Stimulated activated CD4-positive, alpha-beta T cell treated with anti-CD3 and anti-CD28 coated beads, Interleukin-2, amount 100 ng/mL, for 24 hours (primary cell): ENCODE results near the gene FAM20C.
"Not testable (repeated sequence)": the region's sequence is repeated elsewhere in the genome, so short reads cannot be mapped to it uniquely, and the experiment has no call there.

Experiments used
- DNase-seq, 2 donors: peaks; one replicate each; pipeline ENCODE4 v3.0.0-alpha.2; 2020

Gene FAM20C

DNA sequence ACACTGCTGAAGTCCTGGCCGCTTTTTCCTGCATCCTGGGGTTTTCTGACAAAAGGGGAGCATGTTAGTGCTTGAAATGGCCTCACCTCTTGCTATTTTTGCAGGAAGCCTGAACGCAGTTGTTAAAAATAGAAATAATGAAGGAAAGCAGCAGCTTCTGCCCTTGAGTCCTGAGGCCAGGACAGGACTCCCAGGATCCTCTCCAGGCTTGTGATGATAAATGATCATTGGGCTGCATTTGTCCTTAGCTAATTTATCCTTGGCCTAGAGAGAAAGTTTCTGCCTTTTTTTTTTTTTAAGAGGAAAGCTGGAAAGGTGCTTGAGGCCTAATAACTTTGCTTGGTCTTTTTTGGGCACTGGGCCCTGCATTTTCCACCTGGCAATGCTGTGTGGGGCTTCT lies 17.7 kb upstream of the FAM20C start:
- DNase-seq = no peak

DNA sequence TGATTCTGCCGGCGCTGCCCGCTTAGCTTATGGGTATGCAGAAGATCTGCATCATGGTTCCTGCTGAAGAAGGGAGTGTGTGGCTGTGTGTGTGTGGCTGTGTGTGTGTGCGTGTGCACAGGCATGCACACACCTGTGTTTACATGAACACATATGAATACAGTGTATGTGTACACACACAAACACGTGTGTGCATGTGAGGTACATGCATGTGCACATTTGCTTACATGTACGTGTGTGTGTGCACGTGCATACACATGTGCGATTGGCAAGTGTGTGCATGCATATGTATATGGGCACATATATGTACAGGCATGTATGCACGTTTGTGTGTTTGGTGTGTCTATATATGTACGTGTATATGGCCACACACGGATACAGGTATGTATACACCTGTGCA lies 16.4 kb upstream of the FAM20C start:
- no peak for DNase-seq

DNA sequence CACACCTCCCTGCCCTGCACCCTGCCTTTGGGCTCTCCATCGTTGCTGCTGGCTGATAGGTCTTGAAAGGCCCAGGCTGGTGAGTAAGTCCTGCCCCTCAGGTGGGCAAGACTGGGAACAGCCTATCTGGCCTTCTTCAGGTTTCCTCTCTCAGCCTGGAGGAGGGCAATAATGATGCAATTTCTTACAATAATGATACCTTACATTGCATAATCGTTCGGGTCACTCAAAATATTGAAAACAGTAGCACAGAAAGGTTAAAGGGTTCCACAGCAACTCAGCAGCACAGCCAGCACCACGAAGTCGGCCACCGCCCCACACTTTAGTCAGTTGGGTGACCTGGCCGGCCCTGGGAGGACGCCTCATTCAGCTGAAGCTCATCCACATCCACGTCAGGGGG lies 16.0 kb upstream of the FAM20C start:
- no peak for DNase-seq

DNA sequence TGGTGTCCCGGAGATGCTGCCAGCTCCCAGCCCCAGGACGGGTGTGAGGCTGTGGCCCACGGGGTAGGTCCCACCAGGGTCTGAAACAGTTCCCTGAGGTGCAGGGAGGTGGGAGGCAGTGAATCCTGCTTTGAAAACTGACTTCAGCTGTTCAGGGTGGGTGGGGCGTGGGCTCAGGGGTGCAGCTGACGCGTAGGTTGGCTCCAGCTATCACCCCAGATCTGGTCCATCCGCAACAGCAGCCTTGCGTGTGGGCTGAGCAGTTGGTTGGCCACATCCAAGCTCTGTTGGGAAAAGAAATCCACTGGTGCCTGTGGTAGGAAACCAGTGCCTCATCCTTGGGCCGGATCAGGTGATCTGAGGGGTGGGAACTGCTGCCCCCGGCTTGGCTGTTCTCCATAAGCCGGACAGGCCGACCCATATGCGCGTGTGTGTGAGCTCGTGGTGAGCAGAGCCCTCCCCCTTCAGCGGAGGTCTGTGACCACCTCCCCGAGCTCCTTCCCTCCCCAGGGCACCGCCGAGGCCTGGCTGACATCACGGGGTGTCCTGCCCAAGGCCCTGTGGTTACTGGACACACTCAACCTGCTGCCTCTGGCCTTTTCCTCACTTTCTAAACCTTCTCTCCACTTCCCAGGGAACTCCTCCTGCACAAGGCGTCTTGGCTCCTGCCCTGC lies 15.4 kb upstream of the FAM20C start:
- no peak for DNase-seq

DNA sequence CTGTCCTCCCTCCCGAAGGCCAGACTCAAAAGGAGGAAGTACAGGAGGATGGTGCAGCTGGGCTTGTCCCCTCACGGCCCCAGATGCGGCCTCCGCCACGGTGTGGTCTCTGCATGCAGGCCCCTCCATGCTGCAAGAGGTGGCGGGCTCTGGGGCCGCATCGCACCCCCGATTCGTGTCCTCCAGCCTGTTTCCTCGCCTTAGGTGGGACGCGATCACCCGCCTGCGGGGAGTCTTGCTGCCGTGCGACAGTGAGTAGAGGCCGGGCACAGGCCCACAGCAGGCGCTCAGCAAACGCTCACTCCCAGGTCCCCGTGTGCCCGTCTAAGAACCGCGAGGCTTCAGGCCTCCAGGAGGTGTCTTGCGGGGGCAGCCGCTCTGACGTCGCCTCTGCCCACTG lies 13.9 kb upstream of the FAM20C start:
- DNase-seq = no peak

DNA sequence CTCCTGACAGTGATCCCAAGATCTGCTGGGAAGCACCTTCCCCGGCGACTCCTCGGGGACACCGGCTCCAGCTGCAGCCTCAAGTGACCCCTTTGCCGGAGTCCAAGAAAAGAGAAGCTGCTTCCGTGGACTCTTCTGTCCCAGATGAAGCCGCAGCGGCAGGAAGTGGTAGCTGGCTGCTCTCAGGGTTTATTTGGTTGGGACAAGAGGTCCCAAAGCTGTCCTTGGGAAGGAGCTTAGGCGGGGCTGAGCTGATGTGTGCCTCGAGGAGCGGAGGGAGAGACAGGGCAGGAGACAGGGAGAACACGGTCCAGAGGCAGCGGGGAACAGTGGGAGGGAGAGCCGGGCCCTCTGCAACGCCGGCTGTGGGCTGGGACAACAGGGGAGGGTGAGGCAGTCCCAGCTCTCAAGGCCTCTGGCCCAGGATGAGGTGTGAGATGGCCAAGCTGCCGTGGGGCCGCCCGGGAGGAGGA lies 13.1 kb upstream of the FAM20C start:
- DNase-seq = no peak

DNA sequence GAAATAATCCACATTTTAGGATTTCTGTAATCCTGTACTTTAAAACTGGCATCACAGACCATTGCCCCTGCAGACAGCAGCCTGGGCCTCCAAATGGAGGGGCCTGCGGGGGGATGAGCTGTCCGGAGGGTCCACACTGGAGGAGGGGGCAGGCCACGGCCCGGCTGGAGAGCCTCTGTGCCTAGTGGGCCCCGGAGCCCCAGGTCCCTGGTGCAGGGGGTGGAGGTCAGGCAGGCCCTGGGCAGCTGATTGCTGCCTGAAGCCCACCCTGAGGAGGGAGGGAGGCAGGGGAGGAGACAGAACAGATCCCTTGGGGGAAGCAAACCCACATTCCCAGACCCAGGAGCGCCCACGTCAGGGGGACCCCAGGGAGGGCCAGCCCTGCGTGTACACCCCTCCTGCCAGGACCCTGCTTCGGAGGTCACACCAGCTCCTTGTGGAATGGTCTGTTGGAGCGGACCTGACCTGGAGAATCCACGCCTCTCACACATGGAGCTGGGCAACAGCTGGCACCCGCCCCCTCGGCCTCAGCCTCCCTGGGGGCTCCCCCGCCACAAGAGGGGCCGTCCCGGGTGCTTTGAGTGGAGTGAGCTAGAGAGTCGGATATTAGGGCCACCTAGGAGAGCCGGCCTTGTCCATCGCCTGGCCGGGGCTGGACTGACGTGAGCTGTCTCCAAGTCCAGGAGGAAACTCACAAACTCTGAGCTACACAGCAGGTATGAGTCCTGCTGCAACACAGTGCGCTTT lies 12.2 kb upstream of the FAM20C start:
- DNase-seq = no peak

DNA sequence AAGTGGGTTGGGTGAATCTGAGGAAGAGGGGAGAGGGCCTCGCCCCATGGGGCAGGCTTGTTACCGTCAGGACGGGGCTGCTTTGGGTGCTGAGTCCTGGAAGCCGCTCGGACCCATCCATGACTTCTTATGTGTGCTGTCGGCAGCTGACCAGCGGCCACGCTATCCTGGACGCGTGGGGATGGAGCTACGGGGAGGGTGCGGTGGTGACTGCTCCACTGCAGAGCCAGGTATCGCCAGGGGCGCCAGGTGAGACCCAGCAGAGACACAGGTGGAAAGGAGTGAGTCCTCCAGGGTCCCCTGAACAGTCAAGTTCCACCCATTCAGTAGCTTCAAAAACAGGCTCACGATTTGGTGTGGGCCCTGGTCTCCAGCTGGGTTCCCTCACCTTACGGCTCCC lies 10.6 kb upstream of the FAM20C start:
- DNase-seq = no peak

DNA sequence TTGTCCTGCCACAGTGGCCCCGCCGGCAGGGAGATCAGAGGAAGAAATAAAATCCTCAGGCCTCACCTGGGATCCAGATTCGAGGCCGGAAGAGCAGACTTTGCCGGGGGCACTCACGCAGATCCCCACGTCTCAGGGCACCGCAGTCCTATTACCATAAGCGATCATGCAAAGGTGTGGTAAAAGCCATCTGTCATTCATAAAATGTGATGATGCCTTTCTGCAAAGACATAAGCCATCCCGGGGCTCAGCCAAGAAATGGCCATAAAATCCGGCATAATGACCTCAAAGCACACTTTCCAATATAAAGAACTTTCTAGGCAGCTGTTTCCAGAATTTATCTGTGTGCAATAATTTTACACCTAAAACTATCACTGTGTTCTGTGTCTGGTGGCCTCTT lies 9.9 kb upstream of the FAM20C start:
- DNase-seq = not testable (repeated sequence)

DNA sequence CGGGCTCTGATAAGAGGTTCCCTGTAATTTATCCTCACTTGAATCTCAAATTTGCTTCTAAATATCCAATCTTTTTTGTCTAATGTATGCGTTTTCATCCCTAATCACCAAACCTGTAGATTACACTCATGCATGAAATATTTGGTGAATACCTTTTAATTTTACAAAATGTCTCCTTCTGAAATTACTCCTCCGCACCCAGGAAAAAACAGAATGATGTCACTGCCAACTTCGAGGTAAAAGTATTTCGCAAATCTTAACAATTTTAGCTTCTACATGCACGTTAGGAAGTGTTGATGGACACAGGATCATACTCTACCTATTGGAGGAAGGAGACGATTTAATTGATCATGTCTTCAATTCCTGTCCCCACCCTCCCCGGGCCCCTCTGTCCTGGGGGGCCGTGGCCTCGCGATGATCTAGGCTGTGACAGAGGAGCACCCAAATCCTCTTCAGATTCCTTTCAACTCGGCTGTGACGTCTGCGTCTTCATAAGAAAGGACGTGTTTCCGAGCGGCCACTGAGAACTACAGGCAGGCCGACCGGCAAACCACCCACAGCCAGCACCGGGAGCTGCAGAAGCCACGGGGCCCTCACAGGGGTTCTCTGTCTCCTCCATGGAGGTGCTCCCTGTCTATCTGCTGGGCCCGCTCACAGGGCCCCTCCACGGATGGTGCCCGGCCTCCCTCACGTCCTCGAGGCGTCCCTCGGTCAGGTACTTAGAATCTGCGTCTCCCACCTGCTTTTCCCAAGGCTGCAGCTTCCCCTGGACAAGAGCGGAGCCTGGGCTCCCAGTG lies 8.7 kb upstream of the FAM20C start:
- DNase-seq = no peak

DNA sequence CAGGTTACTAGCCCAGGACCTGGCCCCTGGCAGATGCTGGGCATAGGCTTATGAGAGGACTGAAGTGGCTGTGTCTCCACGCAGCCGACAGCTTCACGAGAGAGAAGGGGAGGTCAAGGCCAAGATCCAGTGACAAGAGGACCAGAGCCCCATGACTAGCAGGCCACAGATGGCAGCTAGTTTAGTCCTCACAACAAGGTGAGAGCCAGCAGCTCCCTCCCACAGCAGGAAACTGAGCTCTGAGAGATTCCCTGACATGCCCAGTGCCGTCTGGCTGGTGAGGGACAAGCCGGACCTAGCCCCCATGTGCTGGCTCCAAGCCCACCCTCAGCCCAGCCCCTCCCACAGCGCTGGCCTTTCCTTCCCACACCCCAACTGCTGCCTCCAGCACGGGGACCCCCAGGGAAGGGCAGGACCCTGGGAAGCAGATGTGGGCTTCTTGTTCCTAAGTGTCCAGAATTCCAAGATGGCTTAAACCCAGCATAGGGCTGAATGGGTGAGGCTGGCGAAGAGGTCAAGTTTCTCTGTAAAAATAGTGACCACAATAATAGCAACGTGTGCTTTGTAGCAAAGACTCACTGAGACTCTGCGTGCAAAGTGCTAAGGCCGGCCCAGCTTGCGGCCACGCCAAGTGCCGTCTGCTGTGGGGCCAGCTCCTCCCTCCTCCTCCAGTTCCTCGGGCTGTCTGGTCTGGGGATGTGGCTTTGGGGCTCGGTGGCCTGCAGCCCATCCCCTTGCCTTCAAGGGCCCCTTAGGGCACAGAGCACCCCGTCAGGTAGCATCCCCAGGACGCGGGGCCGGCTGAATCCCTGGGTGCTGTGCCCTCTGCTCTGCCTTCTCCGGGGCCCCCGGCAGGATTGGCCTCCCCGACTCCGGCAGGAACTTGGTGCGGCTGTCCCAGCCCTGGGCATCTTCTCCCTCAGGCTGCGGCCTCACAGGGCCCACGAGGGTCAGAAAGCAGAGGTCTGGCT lies 7.8 kb upstream of the FAM20C start:
- DNase-seq = no peak

DNA sequence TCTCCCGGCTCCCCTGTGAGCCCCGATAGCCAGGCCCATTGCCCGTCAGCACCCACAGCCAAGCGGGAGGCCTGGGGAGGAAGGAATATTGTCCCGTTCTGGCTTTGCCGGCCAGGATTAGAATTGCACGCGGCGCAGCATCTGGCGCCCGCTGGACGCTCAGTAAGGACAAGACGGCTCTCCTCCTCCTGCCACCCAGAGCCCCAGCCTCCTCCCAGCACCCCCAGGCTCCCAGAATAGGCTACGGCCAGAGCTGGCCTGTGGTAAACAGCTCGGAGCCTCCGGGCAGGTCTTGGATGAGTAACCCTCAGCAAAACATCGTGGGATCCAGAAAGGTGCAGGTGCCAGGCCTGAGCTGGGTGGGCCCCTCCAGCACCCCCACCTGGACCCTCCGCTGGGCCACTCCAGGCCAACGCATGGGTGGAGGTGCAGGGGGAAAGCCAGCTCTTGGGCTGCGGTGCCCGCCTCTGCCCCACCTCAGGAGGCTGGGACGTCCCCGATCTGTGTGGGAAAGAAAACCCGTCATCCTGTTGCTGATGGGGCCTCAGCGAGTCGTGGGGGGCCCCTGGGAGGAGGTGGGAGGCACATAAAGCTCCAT lies 5.8 kb upstream of the FAM20C start:
- DNase-seq = no peak

DNA sequence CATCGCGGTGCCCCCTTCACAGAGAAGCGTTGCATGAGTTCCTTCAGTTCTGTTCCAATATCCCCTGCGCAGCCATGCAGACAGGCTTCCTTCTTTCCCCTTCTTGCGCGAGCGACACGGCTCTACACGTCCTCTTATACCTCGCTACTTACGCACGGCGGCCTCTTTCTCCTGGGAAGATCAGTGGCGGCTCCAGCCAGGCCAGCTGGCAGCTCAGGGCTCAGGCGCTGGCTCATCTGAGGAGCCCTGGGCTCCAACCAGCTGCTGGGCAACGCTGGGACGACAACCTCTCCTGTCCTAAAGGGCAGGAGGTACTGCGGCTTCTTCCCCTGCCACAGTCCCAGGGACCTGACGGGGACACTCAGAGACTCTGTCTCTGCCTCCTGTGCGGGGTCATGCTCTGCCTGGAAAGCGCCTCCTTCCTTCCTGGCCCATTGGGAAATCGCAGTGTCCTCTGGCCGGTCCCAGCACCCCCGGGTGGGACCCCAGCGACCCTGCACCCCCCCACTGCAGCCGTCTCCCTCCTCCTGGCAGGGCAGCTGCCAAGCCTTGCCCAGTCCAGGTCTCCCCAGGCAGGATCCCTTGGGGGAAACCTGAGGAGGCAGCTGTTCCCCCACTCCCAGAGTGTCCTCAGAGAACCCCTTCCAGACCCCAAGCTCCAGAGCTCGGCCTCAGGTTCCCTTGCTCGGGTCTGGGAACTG lies 5.0 kb upstream of the FAM20C start:
- DNase-seq = no peak

DNA sequence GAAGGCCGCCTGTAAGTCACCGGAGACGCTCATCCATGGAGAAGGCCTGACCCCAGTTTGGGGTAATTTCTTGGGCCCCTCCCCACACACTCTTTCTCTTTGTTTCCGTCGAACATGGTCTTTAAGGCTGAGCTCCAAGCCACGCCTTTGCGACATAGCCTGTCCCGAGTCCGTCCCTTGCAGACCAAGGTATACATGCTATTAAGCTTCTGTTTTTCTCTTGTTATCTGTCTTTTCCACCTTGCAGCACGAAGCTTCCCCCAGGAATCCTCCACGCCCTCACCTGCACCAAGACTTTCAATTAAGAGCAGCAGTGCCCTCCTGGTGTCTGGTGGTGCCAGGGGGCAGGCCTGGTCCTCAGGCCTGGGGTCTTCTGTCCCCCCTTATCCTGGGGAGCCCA lies 4.2 kb upstream of the FAM20C start:
- DNase-seq = no peak

DNA sequence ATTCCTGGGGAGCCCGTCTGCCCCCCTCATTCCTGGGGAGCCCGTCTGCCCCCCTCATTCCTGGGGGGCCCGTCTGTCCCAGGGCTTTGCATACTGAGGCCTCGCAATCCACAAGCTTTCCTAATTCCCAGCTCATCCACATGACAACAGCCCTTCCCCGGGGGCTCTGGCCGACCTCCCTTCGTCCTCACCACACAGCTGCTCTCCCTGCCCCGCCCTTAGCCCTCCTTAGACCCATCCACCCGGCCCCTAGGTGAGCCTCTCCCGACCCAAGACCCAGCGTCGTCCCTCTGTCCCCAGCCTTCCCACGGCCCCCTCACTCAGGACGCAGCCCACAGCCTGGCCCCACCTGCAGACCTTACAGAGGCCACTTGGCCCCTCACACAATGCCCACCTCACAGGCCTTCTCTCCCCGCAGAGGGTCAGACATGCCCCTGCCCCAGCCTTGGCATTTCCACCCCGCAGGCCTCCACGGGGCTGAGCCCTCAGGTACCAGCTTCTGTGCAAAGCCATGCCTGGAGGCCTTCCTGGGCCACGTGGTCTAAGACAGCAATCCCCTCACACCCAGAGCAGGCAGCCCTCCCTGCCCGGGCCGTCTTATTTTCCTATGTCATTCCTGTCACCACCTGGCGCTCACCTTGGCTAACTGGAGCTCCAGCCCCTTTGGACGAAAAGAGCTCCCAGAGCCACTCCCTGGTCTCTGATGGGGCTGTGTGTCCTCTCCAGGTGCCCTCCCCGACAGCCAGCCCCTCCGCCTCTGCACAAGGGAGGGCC lies 3.5 kb upstream of the FAM20C start:
- no peak for DNase-seq

DNA sequence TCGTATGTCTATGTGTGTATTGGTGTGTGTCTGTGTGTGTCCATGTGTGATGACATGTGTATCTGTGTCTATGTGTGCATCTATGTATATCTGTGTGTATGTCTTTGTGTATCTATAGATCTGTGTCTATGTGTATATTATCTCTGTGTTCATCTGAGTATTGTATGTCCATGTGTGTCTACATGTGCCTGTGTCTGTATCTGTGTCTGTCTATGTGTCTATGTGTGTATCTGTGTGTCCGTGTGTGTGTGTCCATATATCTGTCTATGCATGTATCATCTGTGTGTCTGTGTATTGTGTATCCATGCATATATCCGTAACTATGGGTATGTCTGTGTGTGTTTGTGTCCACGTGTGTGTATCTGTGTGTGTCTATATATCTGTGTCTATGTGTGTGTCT lies 2.7 kb upstream of the FAM20C start:
- no peak for DNase-seq

DNA sequence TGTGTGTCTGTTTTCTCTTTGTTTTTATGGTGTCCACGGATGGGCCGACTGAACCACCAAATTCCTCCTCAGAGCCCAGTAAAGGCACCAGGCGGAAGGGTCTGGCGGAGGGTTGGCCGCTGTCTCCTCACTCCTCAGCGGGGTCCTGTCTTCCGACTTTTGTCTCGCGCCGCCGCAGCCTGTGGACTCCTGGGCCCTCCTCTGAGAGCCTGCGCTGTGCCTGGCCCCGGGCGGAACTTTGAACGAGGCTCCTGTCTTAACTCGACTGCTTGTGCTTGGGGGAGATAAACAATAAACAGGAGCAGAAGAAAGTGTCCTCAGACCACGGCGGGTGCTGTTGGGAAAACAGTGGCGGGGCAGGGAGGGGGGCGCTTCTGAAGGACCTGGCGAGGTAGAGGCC lies 2.2 kb upstream of the FAM20C start:
- DNase-seq = no peak

DNA sequence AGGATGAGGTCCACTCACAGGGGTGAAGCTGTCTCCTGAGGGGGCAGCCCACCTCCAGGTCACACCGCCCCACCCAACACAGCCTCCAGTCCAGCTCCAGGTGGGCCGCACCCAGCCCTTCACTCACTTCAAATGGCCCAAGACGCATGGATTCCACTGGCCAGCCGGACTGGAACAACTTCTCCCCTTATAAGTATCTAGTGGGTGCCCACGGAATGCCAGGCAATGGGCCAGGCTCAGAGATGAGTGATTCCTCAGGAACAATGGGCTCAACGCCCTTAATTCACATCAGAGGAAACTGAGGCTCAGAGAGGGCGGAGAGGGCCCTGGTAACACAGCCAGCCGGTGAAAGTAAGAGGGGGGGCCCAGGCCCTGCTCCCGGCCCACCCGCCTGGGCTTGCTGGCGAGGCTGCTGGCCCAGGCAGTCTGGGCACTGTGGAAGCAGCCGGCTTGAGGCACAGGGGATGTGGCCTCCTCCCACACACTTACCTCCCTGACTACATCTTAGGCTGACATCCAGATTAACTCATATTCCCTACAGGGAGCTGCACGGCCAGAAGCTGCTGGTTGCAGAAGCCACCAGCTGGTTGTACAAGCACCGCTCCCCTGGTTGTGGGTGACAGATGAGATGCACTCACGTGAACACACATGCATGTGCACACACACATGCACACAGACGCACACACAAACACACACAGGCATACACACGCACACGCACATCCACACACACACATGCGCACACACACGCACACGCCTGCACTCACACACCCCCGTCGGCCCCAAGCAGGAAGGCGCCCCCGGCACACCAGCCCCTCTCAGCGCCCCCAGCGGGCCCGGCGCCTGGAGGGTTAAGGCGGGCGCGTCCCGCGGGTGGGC lies 1.0 kb upstream of the FAM20C start:
- DNase-seq = peak in 1 of 2 donors; percentile 9

DNA sequence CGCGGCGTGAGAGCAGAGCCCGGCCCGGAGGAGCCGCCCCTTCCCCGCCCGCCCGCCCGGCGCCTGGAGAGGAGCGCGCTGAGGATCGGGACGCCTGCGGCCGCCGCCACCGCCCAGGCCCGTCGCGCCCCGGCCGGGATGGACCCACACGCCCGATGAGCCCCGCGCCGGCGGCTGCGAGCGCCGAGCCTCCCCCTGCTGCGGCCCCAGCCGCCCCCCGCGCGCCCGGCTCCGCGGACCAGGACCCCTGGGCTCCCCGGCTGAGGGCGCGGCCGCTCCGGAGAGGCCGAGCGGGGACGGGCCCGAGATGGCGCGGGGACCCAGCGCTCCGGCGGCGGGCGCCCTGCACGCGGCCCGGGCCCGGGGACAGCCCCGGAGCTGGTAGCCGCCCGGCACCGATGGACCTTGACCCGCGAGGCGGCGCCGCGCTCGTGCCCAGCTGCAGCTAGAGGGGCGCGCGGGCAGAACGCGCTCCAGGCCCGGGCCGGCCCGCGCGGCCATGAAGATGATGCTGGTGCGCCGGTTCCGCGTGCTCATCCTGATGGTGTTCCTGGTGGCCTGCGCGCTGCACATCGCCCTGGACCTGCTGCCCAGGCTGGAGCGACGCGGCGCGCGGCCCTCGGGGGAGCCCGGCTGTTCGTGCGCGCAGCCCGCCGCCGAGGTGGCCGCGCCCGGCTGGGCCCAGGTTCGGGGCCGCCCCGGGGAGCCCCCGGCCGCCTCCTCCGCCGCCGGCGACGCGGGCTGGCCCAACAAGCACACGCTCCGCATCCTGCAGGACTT lies 520 bp downstream of the FAM20C start:
- peak in 1 of 2 donors; percentile 14 for DNase-seq
